HepG2 (cell line): ENCODE data around the gene BLOC1S4. TPM values are rescaled to one million over a fixed set of nuclear protein-coding genes. Genes with fewer than 3 reads are reported as not detected.
"Not testable (repeated sequence)": the region's sequence is repeated elsewhere in the genome, so short reads cannot be mapped to it uniquely, and the experiment has no call there.

Source experiments
- CREM ChIP-seq, 2 experiments: sonication (generic) in 1 of 2; formaldehyde crosslinking in 1 of 2; IDR thresholded peaks; 2 replicates each; pipeline versions ENCODE4 v1.4.0 to v1.6.1; 2016 to 2020; ENCODE audit warnings: antibody characterized with exemption in 1 of 2, mild to moderate bottlenecking in 1 of 2, missing genetic modification reagents in 1 of 2
- FLYWCH1 ChIP-seq: sonication (generic); formaldehyde crosslinking; IDR thresholded peaks from 2 replicates; pipeline ENCODE4 v1.8.1; 2023; ENCODE audit warnings: mild to moderate bottlenecking, missing genetic modification reagents
- ISX ChIP-seq: sonication (generic); formaldehyde crosslinking; conservative IDR thresholded peaks from 2 replicates; pipeline ENCODE4 v1.5.0; 2020; ENCODE audit warnings: missing genetic modification reagents
- MIER3 ChIP-seq: IDR thresholded peaks from 2 replicates; pipeline ENCODE4 v1.6.1; 2016; ENCODE audit warnings: missing compliant biosample characterization, borderline replicate concordance
- NR2F6 ChIP-seq, 2 experiments: IDR thresholded peaks; 2 replicates each; pipeline ENCODE4 v1.6.1; 2016; ENCODE audit warnings: antibody characterized with exemption in 1 of 2, mild to moderate bottlenecking in 1 of 2
- POGZ ChIP-seq: sonication (generic); formaldehyde crosslinking; IDR thresholded peaks from 2 replicates; pipeline ENCODE4 v1.4.0; 2020; ENCODE audit warnings: mild to moderate bottlenecking, missing genetic modification reagents
- POLR2G ChIP-seq: fragments of 200-400 bp; formaldehyde crosslinking; IDR thresholded peaks from 2 replicates; pipeline ENCODE4 v1.6.1; 2018; ENCODE audit warnings: mild to moderate bottlenecking, low read depth, low read length, moderate library complexity
- RFXAP ChIP-seq: sonication (generic); formaldehyde crosslinking; IDR thresholded peaks from 2 replicates; pipeline ENCODE4 v1.4.0; 2020; ENCODE audit warnings: missing genetic modification reagents, borderline replicate concordance
- RNF219 ChIP-seq: sonication (generic); formaldehyde crosslinking; IDR thresholded peaks from 2 replicates; pipeline ENCODE4 v1.5.0; 2020; ENCODE audit warnings: mild to moderate bottlenecking, missing genetic modification reagents
- SRY ChIP-seq: sonication (generic); formaldehyde crosslinking; IDR thresholded peaks from 2 replicates; pipeline ENCODE4 v1.8.0; 2022; ENCODE audit warnings: mild to moderate bottlenecking, missing genetic modification reagents
- TEF ChIP-seq: sonication (generic); formaldehyde crosslinking; IDR thresholded peaks from 2 replicates; pipeline ENCODE4 v1.5.0; 2020; ENCODE audit warnings: missing genetic modification reagents
- THAP9 ChIP-seq: sonication (generic); formaldehyde crosslinking; IDR thresholded peaks from 2 replicates; pipeline ENCODE4; 2020; ENCODE audit warnings: missing genetic modification reagents, mild to moderate bottlenecking, borderline replicate concordance
- TOPORS ChIP-seq: sonication (generic); formaldehyde crosslinking; IDR thresholded peaks from 2 replicates; pipeline ENCODE4 v1.8.0; 2023; ENCODE audit warnings: mild to moderate bottlenecking, missing genetic modification reagents
- ZGPAT ChIP-seq: IDR thresholded peaks from 2 replicates; pipeline ENCODE4 v1.6.1; 2016; ENCODE audit warnings: mild to moderate bottlenecking
- ZMYM2 ChIP-seq: sonication (generic); formaldehyde crosslinking; IDR thresholded peaks from 2 replicates; pipeline ENCODE4 v1.8.0; 2022; ENCODE audit warnings: mild to moderate bottlenecking, missing genetic modification reagents
- ZMYM4 ChIP-seq: sonication (generic); formaldehyde crosslinking; IDR thresholded peaks from 2 replicates; pipeline ENCODE4 v1.8.1; 2023; ENCODE audit warnings: mild to moderate bottlenecking, missing genetic modification reagents
- ZNF17 ChIP-seq: sonication (generic); formaldehyde crosslinking; IDR thresholded peaks from 2 replicates; pipeline ENCODE4 v1.5.0; 2020; ENCODE audit warnings: mild to moderate bottlenecking, missing genetic modification reagents
- ZNF264 ChIP-seq: sonication (generic); formaldehyde crosslinking; IDR thresholded peaks from 2 replicates; pipeline ENCODE4 v1.4.0; 2020; ENCODE audit warnings: missing genetic modification reagents
- ZNF740 ChIP-seq: sonication (generic); formaldehyde crosslinking; IDR thresholded peaks from 2 replicates; pipeline ENCODE4 v1.4.0; 2020; ENCODE audit warnings: missing genetic modification reagents
- polyA plus RNA-seq, 8 experiments: library from polyadenylated mRNA; depleted of rRNA in 3 of 8; stranded (reverse) in 7 of 8; unstranded in 1 of 8; fragments of >200 nt; fragmentation: Illumina TruSeq in 4 of 8; extraction: Trizol in 4 of 8; gene quantifications; 2 replicates each; pipeline versions ENCODE4 v1.2.1 to v1.2.3, GENCODE V29; 2011 to 2016; ENCODE audit warnings: low read depth in 4 of 8, missing spikeins in 1 of 8, mixed read lengths in 1 of 8; ENCODE audit not compliant: insufficient read depth in 1 of 8
- total RNA-seq, 5 experiments: library from RNA; depleted of rRNA; stranded (reverse); fragments of >200 nt; fragmentation: Illumina TruSeq; extraction: Trizol; gene quantifications; 2 replicates each; pipeline ENCODE4 v1.2.3, GENCODE V29; 2016; ENCODE audit warnings: low read depth in 1 of 5

BLOC1S4 gene
- total and polyA plus RNA-seq, 2 of the 13 experiments (the other 11 are each of a cell fraction or from before 2014, with no cell fraction given), result 15.5 to 20.9 TPM

- TF ChIP-seq THAP9 (0 out of 2 replicates have a peak, but pooled peaks have one; percentile 23), TEF (CRISPR knock-in tag) (peak; percentile 68; the same call in 1 of the 2 replicates), POGZ (peak; percentile 82), ZNF264 (0 out of 2 replicates have a peak, but pooled peaks have one; percentile 26), ZNF740 (CRISPR knock-in tag) (0 out of 2 replicates have a peak, but pooled peaks have one; percentile 27), SRY (CRISPR knock-in tag) (peak; percentile 49; the same call in 1 of the 2 replicates), NR2F6 (IDR thresholded peaks at IDR 0.05) (0 out of 2 replicates have a peak, but pooled peaks have one; percentile 15), ZMYM2 (CRISPR knock-in tag) (peak; percentile 82), RFXAP (0 out of 2 replicates have a peak, but pooled peaks have one; percentile 24), ZMYM4 (CRISPR knock-in tag) (peak; percentile 87), CREM (IDR thresholded peaks at IDR 0.05) (peak; percentile 12; the same call in 1 of the 2 replicates), TOPORS (0 out of 2 replicates have a peak, but pooled peaks have one; percentile 34), POLR2G (peak; percentile 77), ISX (CRISPR knock-in tag) (0 out of 2 replicates have a peak, but pooled peaks have one; percentile 78), ZNF17 (0 out of 2 replicates have a peak, but pooled peaks have one; percentile 76), ZGPAT (CRISPR knock-in tag) (peak; percentile 64), MIER3 (CRISPR knock-in tag) (peak; percentile 4; the same call in 1 of the 2 replicates), RNF219 (CRISPR knock-in tag) (0 out of 2 replicates have a peak, but pooled peaks have one; percentile 30), FLYWCH1 (CRISPR knock-in tag) (0 out of 2 replicates have a peak, but pooled peaks have one; percentile 48)
- not testable (repeated sequence) for TF ChIP-seq NR2F6, CREM (CRISPR knock-in tag; IDR thresholded peaks at IDR 0.05)
These were observed 42.7 kb upstream of the BLOC1S4 start (continued) for GRCh38 chr4:6673191-6673659.
